HepG2 (cell line): ENCODE results near the gene CCDC120. TPM values are rescaled to one million over a fixed set of nuclear protein-coding genes. Genes with fewer than 3 reads are reported as not detected.

ENCODE experiments used
- CBX1 ChIP-seq: IDR thresholded peaks from one replicate; pipeline ENCODE4 v1.6.1; 2016; ENCODE audit warnings: antibody characterized with exemption, low read depth
- CREM ChIP-seq, 2 experiments: sonication (generic) in 1 of 2; formaldehyde crosslinking in 1 of 2; IDR thresholded peaks; 2 replicates each; pipeline versions ENCODE4 v1.4.0 to v1.6.1; 2016 to 2020; ENCODE audit warnings: antibody characterized with exemption in 1 of 2, mild to moderate bottlenecking in 1 of 2, missing genetic modification reagents in 1 of 2
- ELF1 ChIP-seq: sonication (generic); formaldehyde crosslinking; IDR thresholded peaks from 2 replicates; pipeline ENCODE4 v1.4.0; 2020; ENCODE audit warnings: missing genetic modification reagents
- ERF ChIP-seq: IDR thresholded peaks from 2 replicates; pipeline ENCODE4 v1.6.1; 2018; ENCODE audit warnings: missing biosample characterization, missing genetic modification reagents
- EZH2 ChIP-seq: conservative IDR thresholded peaks from 2 replicates; pipeline ENCODE4 v1.6.1; 2012; ENCODE audit warnings: mild to moderate bottlenecking, low read depth, low read length, moderate library complexity
- FOXA3 ChIP-seq: IDR thresholded peaks from 2 replicates; pipeline ENCODE4 v1.6.1; 2016; ENCODE audit warnings: missing genetic modification reagents, missing compliant biosample characterization
- HNF4G ChIP-seq, 2 experiments: sonication (generic) in 1 of 2; formaldehyde crosslinking in 1 of 2; IDR thresholded peaks; 2 replicates each; pipeline versions ENCODE4 v1.4.0 to v1.6.1; 2011 to 2020; ENCODE audit warnings: borderline replicate concordance in 2 of 2, low read depth in 2 of 2, mild to moderate bottlenecking in 2 of 2, low read length in 1 of 2, missing genetic modification reagents in 1 of 2, moderate library complexity in 1 of 2
- MNT ChIP-seq: fragments of 450-650 bp; IDR thresholded peaks from 2 replicates; pipeline ENCODE4 v1.6.1; 2016
- NFE2L1 ChIP-seq: sonication (generic); formaldehyde crosslinking; IDR thresholded peaks from 2 replicates; pipeline ENCODE4 v1.4.0; 2020; ENCODE audit warnings: missing genetic modification reagents, mild to moderate bottlenecking, borderline replicate concordance
- PATZ1 ChIP-seq: sonication (generic); formaldehyde crosslinking; IDR thresholded peaks from 2 replicates; pipeline ENCODE4 v1.4.0; 2020; ENCODE audit warnings: missing genetic modification reagents
- REPIN1 ChIP-seq: sonication (generic); formaldehyde crosslinking; IDR thresholded peaks from 2 replicates; pipeline ENCODE4 v1.8.0; 2022; ENCODE audit warnings: missing genetic modification reagents, low read depth, mild to moderate bottlenecking, borderline replicate concordance
- RFX5 ChIP-seq: IDR thresholded peaks from 2 replicates; pipeline ENCODE4 v1.6.1; 2011; ENCODE audit warnings: low read depth, low read length, improper control_type of control experiment
- SOX6 ChIP-seq, 2 experiments: fragments of 450-650 bp in 1 of 2; sonication (generic) in 1 of 2; formaldehyde crosslinking in 1 of 2; IDR thresholded peaks; 2 replicates each; pipeline versions ENCODE4 v1.4.0 to v1.6.1; 2017 to 2020; ENCODE audit warnings: antibody characterized with exemption in 1 of 2, mild to moderate bottlenecking in 1 of 2, missing genetic modification reagents in 1 of 2
- TCF12 ChIP-seq, 2 experiments: fragments of 450-650 bp in 1 of 2; sonication (generic) in 1 of 2; formaldehyde crosslinking in 1 of 2; IDR thresholded peaks; 2 replicates each; pipeline versions ENCODE4 v1.6.1 to v1.8.0; 2017 to 2022; ENCODE audit warnings: antibody characterized with exemption in 1 of 2, mild to moderate bottlenecking in 1 of 2, missing genetic modification reagents in 1 of 2, moderate library complexity in 1 of 2
- TFAP4 ChIP-seq: sonication (generic); IDR thresholded peaks from 2 replicates; pipeline ENCODE4 v1.6.1; 2016; ENCODE audit warnings: low read depth, borderline replicate concordance
- THAP8 ChIP-seq: sonication (generic); formaldehyde crosslinking; IDR thresholded peaks from 2 replicates; pipeline ENCODE4 v1.5.1; 2020; ENCODE audit warnings: missing genetic modification reagents, mild to moderate bottlenecking, borderline replicate concordance
- ZNF207 ChIP-seq: fragments of 450-650 bp; IDR thresholded peaks from 2 replicates; pipeline ENCODE4 v1.6.1; 2016; ENCODE audit warnings: antibody characterized with exemption, borderline replicate concordance
- ZNF24 ChIP-seq: fragments of 450-650 bp; IDR thresholded peaks from 2 replicates; pipeline ENCODE4 v1.6.1; 2017; ENCODE audit warnings: antibody characterized with exemption, mild to moderate bottlenecking
- ZNF556 ChIP-seq: sonication (generic); formaldehyde crosslinking; IDR thresholded peaks from 2 replicates; pipeline ENCODE4 v1.4.0; 2020; ENCODE audit warnings: mild to moderate bottlenecking, missing genetic modification reagents, borderline replicate concordance
- ZNF607 ChIP-seq: sonication (generic); formaldehyde crosslinking; IDR thresholded peaks from 2 replicates; pipeline ENCODE4 v1.5.1; 2020; ENCODE audit warnings: missing genetic modification reagents, mild to moderate bottlenecking, borderline replicate concordance
- ZNF639 ChIP-seq: conservative IDR thresholded peaks from 2 replicates; pipeline ENCODE4 v1.6.1; 2018; ENCODE audit warnings: missing genetic modification reagents
- ZNF891 ChIP-seq: sonication (generic); formaldehyde crosslinking; IDR thresholded peaks from 2 replicates; pipeline ENCODE4 v1.5.0; 2020; ENCODE audit warnings: mild to moderate bottlenecking, missing genetic modification reagents
- polyA plus RNA-seq, 8 experiments: library from polyadenylated mRNA; depleted of rRNA in 3 of 8; stranded (reverse) in 7 of 8; unstranded in 1 of 8; fragments of >200 nt; fragmentation: Illumina TruSeq in 4 of 8; extraction: Trizol in 4 of 8; gene quantifications; 2 replicates each; pipeline versions ENCODE4 v1.2.1 to v1.2.3, GENCODE V29; 2011 to 2016; ENCODE audit warnings: low read depth in 4 of 8, missing spikeins in 1 of 8, mixed read lengths in 1 of 8; ENCODE audit not compliant: insufficient read depth in 1 of 8
- total RNA-seq, 5 experiments: library from RNA; depleted of rRNA; stranded (reverse); fragments of >200 nt; fragmentation: Illumina TruSeq; extraction: Trizol; gene quantifications; 2 replicates each; pipeline ENCODE4 v1.2.3, GENCODE V29; 2016; ENCODE audit warnings: low read depth in 1 of 5

CCDC120 gene
- total and polyA plus RNA-seq, 2 of the 13 experiments (the other 11 are each of a cell fraction or from before 2014, with no cell fraction given) = 0.89 to 3.2 TPM

- no peak for TF ChIP-seq ZNF556
- no peak for TF ChIP-seq CBX1
- no peak for TF ChIP-seq THAP8 (CRISPR knock-in tag)
- TF ChIP-seq SOX6 (IDR thresholded peaks at IDR 0.05) = no peak
- TF ChIP-seq SOX6 (CRISPR knock-in tag; IDR thresholded peaks at IDR 0.05) = peak; percentile 30; the same call in 1 of the 2 replicates
- TF ChIP-seq TFAP4 = no peak
- TF ChIP-seq CREM (IDR thresholded peaks at IDR 0.05) = peak; percentile 71
- TF ChIP-seq CREM (CRISPR knock-in tag; IDR thresholded peaks at IDR 0.05) = no peak
- TF ChIP-seq ZNF207 = no peak
- TF ChIP-seq RFX5 = no peak
- peak; percentile 20; the same call in 1 of the 2 replicates for TF ChIP-seq ELF1
- no peak for TF ChIP-seq ZNF639
- TF ChIP-seq ZNF607 = no peak
- TF ChIP-seq NFE2L1 = no peak
- TF ChIP-seq MNT = no peak
- 0 out of 2 replicates have a peak, but pooled peaks have one; percentile 29 for TF ChIP-seq REPIN1 (CRISPR knock-in tag)
- peak; percentile 58 for TF ChIP-seq PATZ1
- TF ChIP-seq EZH2 = no peak
- no peak for TF ChIP-seq ZNF891
- TF ChIP-seq TCF12 (IDR thresholded peaks at IDR 0.05) = no peak
- TF ChIP-seq TCF12 (CRISPR knock-in tag; IDR thresholded peaks at IDR 0.05) = no peak
- 0 out of 2 replicates have a peak, but pooled peaks have one; percentile 15 for TF ChIP-seq FOXA3 (CRISPR knock-in tag)
- no peak for TF ChIP-seq ZNF24
- no peak for TF ChIP-seq HNF4G (IDR thresholded peaks at IDR 0.05; ENCODE audit: borderline replicate concordance, low read depth, low read length)
- no peak for TF ChIP-seq HNF4G (CRISPR knock-in tag; IDR thresholded peaks at IDR 0.05; ENCODE audit: borderline replicate concordance, low read depth)
- no peak for TF ChIP-seq ERF (CRISPR knock-in tag)
These were observed 15.4 kb upstream of the CCDC120 start, which contains the start of gene TFE3 (continued) for GRCh38 chrX:49043220-49043986.
